Measurements from ENCODE around the gene EPYC.

Gene EPYC

GRCh38 chr12:91043408-91043807 lies 38.6 kb upstream of the EPYC start:
- no peak for TF ChIP-seq TAF1 (IDR thresholded peaks at IDR 0.05; ENCODE audit: borderline replicate concordance, insufficient read depth, low read length)
- TF ChIP-seq REST (IDR thresholded peaks at IDR 0.05; ENCODE audit: insufficient read depth in 1 of 2, low read depth in 2 of 2, low read length in 2 of 2): no peak
- no peak for TF ChIP-seq FOXP2 (optimal IDR thresholded peaks at IDR 0.05; ENCODE audit: borderline replicate concordance, extremely low read depth, extremely low read length, insufficient read depth)
- TF ChIP-seq SIN3A (IDR thresholded peaks at IDR 0.05; ENCODE audit: borderline replicate concordance, insufficient read depth, low read length): no peak
- no peak for TF ChIP-seq POLR2AphosphoS5 (IDR thresholded peaks at IDR 0.05; ENCODE audit: low read depth, low read length)

- no peak for TF ChIP-seq POLR2AphosphoS5 (IDR thresholded peaks at IDR 0.05; ENCODE audit: low read depth, low read length)
- no peak for TF ChIP-seq REST (IDR thresholded peaks at IDR 0.05; ENCODE audit: insufficient read depth in 1 of 2, low read depth in 2 of 2, low read length in 2 of 2)
- TF ChIP-seq TAF1 (IDR thresholded peaks at IDR 0.05; ENCODE audit: borderline replicate concordance, insufficient read depth, low read length): no peak
These were observed 35.5 kb upstream of the EPYC start for GRCh38 chr12:91040096-91040755.

- TF ChIP-seq FOXP2 (optimal IDR thresholded peaks at IDR 0.05; ENCODE audit: borderline replicate concordance, extremely low read depth, extremely low read length, insufficient read depth) (no peak), SIN3A (IDR thresholded peaks at IDR 0.05; ENCODE audit: borderline replicate concordance, insufficient read depth, low read length) (no peak)
These were observed 32.5 kb upstream of the EPYC start for GRCh38 chr12:91037276-91037675.

GRCh38 chr12:91033251-91033650 lies 28.5 kb upstream of the EPYC start:
- TF ChIP-seq FOXP2 (optimal IDR thresholded peaks at IDR 0.05; ENCODE audit: borderline replicate concordance, extremely low read depth, extremely low read length, insufficient read depth) (no peak), POLR2AphosphoS5 (IDR thresholded peaks at IDR 0.05; ENCODE audit: low read depth, low read length) (no peak), TAF1 (IDR thresholded peaks at IDR 0.05; ENCODE audit: borderline replicate concordance, insufficient read depth, low read length) (no peak), SIN3A (IDR thresholded peaks at IDR 0.05; ENCODE audit: borderline replicate concordance, insufficient read depth, low read length) (no peak), REST (IDR thresholded peaks at IDR 0.05; ENCODE audit: insufficient read depth in 1 of 2, low read depth in 2 of 2, low read length in 2 of 2) (no peak)

GRCh38 chr12:91023326-91024004 lies 18.7 kb upstream of the EPYC start:
- TF ChIP-seq TAF1 (IDR thresholded peaks at IDR 0.05; ENCODE audit: borderline replicate concordance, insufficient read depth, low read length) (no peak), REST (IDR thresholded peaks at IDR 0.05; ENCODE audit: insufficient read depth in 1 of 2, low read depth in 2 of 2, low read length in 2 of 2) (no peak), SIN3A (IDR thresholded peaks at IDR 0.05; ENCODE audit: borderline replicate concordance, insufficient read depth, low read length) (no peak), FOXP2 (optimal IDR thresholded peaks at IDR 0.05; ENCODE audit: borderline replicate concordance, extremely low read depth, extremely low read length, insufficient read depth) (no peak), POLR2AphosphoS5 (IDR thresholded peaks at IDR 0.05; ENCODE audit: low read depth, low read length) (no peak)

All from PFSK-1 (cell line).